H1 (cell line): Measurements from ENCODE around the gene NCF2. TPM values are rescaled to one million over a fixed set of nuclear protein-coding genes. Genes with fewer than 3 reads are reported as not detected.
A peak's percentile ranks its signal among the peaks of the same experiment; 100 is the strongest.

ENCODE experiments used
- CTCF ChIA-PET: fragments of 300-600 bp; sonication (Branson Sonifier 250); formaldehyde crosslinking; loops from one replicate; lab custom pipeline; 2021; ENCODE audit not compliant: partially characterized antibody; lab: Charles Lee
- POLR2A ChIA-PET: fragments of 300-600 bp; sonication (Branson Sonifier 250); formaldehyde crosslinking; loops from one replicate; lab custom pipeline; 2021; ENCODE audit warnings: inconsistent platforms; ENCODE audit not compliant: partially characterized antibody; lab: Charles Lee
- DNase-seq, 2 experiments: peaks; one replicate each; pipeline versions ENCODE4 v3.0.0 to v3.0.0-alpha.2; 2010 to 2022; ENCODE audit warnings: low spot score in 2 of 2, low read depth in 1 of 2, mixed read lengths in 1 of 2
- FAIRE-seq: peaks from 2 replicates; lab custom pipeline; 2011; peaks lifted over from hg19 to GRCh38; lab: Jason Lieb, UNC
- H2AFZ ChIP-seq: 2 replicates; pipeline ENCODE4 v1.8.1; 2012; ENCODE audit warnings: low read length, inconsistent platforms
- H2AK5ac ChIP-seq: 2 replicates; pipeline ENCODE4 v1.6.1; 2013; ENCODE audit warnings: low read depth, low read length
- H2BK120ac ChIP-seq: replicated peaks from 2 replicates; pipeline ENCODE3; 2013; ENCODE audit warnings: low read depth, low read length, inconsistent platforms
- H2BK12ac ChIP-seq: 2 replicates; pipeline ENCODE4 v1.6.1; 2013; ENCODE audit warnings: low read depth, low read length
- H2BK15ac ChIP-seq: 2 replicates; pipeline ENCODE4 v1.6.1; 2013; ENCODE audit warnings: low read length
- H2BK20ac ChIP-seq: 2 replicates; pipeline ENCODE4 v1.6.1; 2013; ENCODE audit warnings: low read length
- H2BK5ac ChIP-seq: 2 replicates; pipeline ENCODE4 v1.6.1; 2013; ENCODE audit warnings: low read depth, low read length
- H3K14ac ChIP-seq: 2 replicates; pipeline ENCODE4 v1.6.1; 2013; ENCODE audit warnings: inconsistent platforms; ENCODE audit not compliant: insufficient read length
- H3K18ac ChIP-seq: 2 replicates; pipeline ENCODE4 v1.6.1; 2013; ENCODE audit warnings: low read length; ENCODE audit errors: extremely low read depth
- H3K23ac ChIP-seq: 2 replicates; pipeline ENCODE4 v1.6.1; 2013; ENCODE audit warnings: inconsistent platforms; ENCODE audit not compliant: insufficient read length
- H3K23me2 ChIP-seq: 2 replicates; pipeline ENCODE4 v1.6.1; 2013; ENCODE audit warnings: low read depth, low read length
- H3K27ac ChIP-seq: 2 replicates; pipeline ENCODE4 v1.6.1; 2011; ENCODE audit warnings: low read depth, low read length, inconsistent platforms
- H3K27me3 ChIP-seq, 4 experiments: replicated peaks in 1 of 4; 1 replicate in 1 of 4; 2 replicates in 3 of 4; pipeline versions ENCODE4 v1.6.1 to v1.8.1; 2011 to 2013; ENCODE audit warnings: low read length in 3 of 4, mild to moderate bottlenecking in 3 of 4, inconsistent platforms in 2 of 4, mixed read lengths in 2 of 4, moderate library complexity in 1 of 4; ENCODE audit not compliant: control insufficient read depth in 3 of 4, insufficient read depth in 3 of 4; ENCODE audit errors: extremely low read depth in 1 of 4
- H3K36me3 ChIP-seq, 4 experiments: 2 replicates each; pipeline versions ENCODE4 v1.6.1 to v1.8.1; 2011 to 2013; ENCODE audit warnings: mild to moderate bottlenecking in 4 of 4, low read length in 3 of 4, moderate library complexity in 2 of 4, control low read depth in 1 of 4, inconsistent platforms in 1 of 4; ENCODE audit not compliant: insufficient read depth in 4 of 4, control insufficient read depth in 2 of 4
- H3K4ac ChIP-seq: replicated peaks from 2 replicates; pipeline ENCODE3; 2013; ENCODE audit warnings: low read length, low read depth, mixed read lengths, inconsistent platforms; ENCODE audit not compliant: insufficient read length
- H3K4me1 ChIP-seq, 4 experiments: replicated peaks in 1 of 4; 1 replicate in 1 of 4; 2 replicates in 3 of 4; pipeline versions ENCODE4 v1.6.1 to v1.8.1; 2011 to 2013; ENCODE audit warnings: low read length in 3 of 4, inconsistent platforms in 2 of 4, mixed read lengths in 1 of 4; ENCODE audit not compliant: insufficient read depth in 4 of 4, control insufficient read depth in 3 of 4
- H3K4me2 ChIP-seq, 2 experiments: 2 replicates each; pipeline versions ENCODE4 v1.6.1 to v1.8.1; 2011 to 2013; ENCODE audit warnings: low read depth in 2 of 2, low read length in 2 of 2, control low read depth in 1 of 2, inconsistent platforms in 1 of 2, mild to moderate bottlenecking in 1 of 2; ENCODE audit not compliant: insufficient read depth in 1 of 2
- H3K4me3 ChIP-seq, 4 experiments: fragments of 200-600, 300-600 bp in 1 of 4; sonication (generic), shearing (Covaris generic), sonication (Bioruptor Twin) in 1 of 4; 2 replicates each; pipeline versions ENCODE4 v1.5.1 to v1.8.1; 2011 to 2016; ENCODE audit warnings: low read length in 4 of 4, low read depth in 3 of 4, control low read depth in 2 of 4, inconsistent platforms in 2 of 4, mild to moderate bottlenecking in 2 of 4, mixed read lengths in 1 of 4, moderate library complexity in 1 of 4; ENCODE audit not compliant: insufficient read depth in 2 of 4; ENCODE audit errors: extremely low read depth in 1 of 4
- H3K56ac ChIP-seq: replicated peaks from 2 replicates; pipeline ENCODE3; 2013; ENCODE audit warnings: low read depth, mild to moderate bottlenecking, mixed read lengths, low read length, inconsistent platforms; ENCODE audit not compliant: insufficient read length
- H3K79me1 ChIP-seq: 2 replicates; pipeline ENCODE4 v1.6.1; 2013; ENCODE audit warnings: low read depth, low read length, control low read depth
- H3K79me2 ChIP-seq, 2 experiments: 2 replicates each; pipeline versions ENCODE4 v1.6.1 to v1.8.1; 2012 to 2013; ENCODE audit warnings: low read length in 2 of 2, mild to moderate bottlenecking in 2 of 2, inconsistent platforms in 1 of 2; ENCODE audit not compliant: insufficient read depth in 2 of 2, control insufficient read depth in 1 of 2
- H3K9ac ChIP-seq, 4 experiments: replicated peaks in 1 of 4; 1 replicate in 1 of 4; 2 replicates in 3 of 4; pipeline versions ENCODE4 v1.6.1 to v1.8.1; 2011 to 2013; ENCODE audit warnings: low read depth in 3 of 4, low read length in 3 of 4, control low read depth in 2 of 4, mild to moderate bottlenecking in 2 of 4, moderate library complexity in 2 of 4, inconsistent platforms in 1 of 4; ENCODE audit errors: extremely low read depth in 1 of 4
- H3K9me3 ChIP-seq, 2 experiments: 2 replicates each; pipeline versions ENCODE4 v1.6.1 to v1.8.1; 2012 to 2013; ENCODE audit warnings: mild to moderate bottlenecking in 2 of 2, moderate library complexity in 2 of 2, control low read depth in 1 of 2, inconsistent platforms in 1 of 2, low read depth in 1 of 2, low read length in 1 of 2, mixed read lengths in 1 of 2; ENCODE audit not compliant: insufficient read depth in 2 of 2
- H4K20me1 ChIP-seq, 2 experiments: replicated peaks in 1 of 2; 2 replicates each; pipeline versions ENCODE3 to v1.8.1; 2011 to 2013; ENCODE audit warnings: inconsistent platforms in 2 of 2, low read length in 2 of 2, mild to moderate bottlenecking in 1 of 2; ENCODE audit not compliant: insufficient read depth in 2 of 2, control insufficient read depth in 1 of 2
- H4K5ac ChIP-seq: 2 replicates; pipeline ENCODE4 v1.6.1; 2013; ENCODE audit warnings: low read length, low read depth, mixed read lengths, inconsistent platforms; ENCODE audit not compliant: insufficient read length
- H4K8ac ChIP-seq: 2 replicates; pipeline ENCODE4 v1.8.0; 2013; ENCODE audit warnings: mild to moderate bottlenecking, moderate library complexity, low read length, inconsistent platforms; ENCODE audit not compliant: insufficient read depth; ENCODE audit errors: extremely low read depth
- H4K91ac ChIP-seq: replicated peaks from 2 replicates; pipeline ENCODE3; 2013; ENCODE audit warnings: low read length, mixed read lengths, inconsistent platforms; ENCODE audit not compliant: insufficient read length
- NRF1 ChIP-seq: IDR thresholded peaks from 2 replicates; pipeline ENCODE4 v1.6.1; 2011; ENCODE audit warnings: mild to moderate bottlenecking, low read depth, low read length, improper control_type of control experiment
- PHF8 ChIP-seq: fragments of 200-600 bp; sonication (generic); conservative IDR thresholded peaks from 2 replicates; pipeline ENCODE4 v1.7.1; 2012; ENCODE audit warnings: low read depth, mild to moderate bottlenecking, inconsistent platforms, low read length, moderate library complexity
- SIN3A ChIP-seq, 2 experiments: IDR thresholded peaks in 1 of 2; conservative IDR thresholded peaks in 1 of 2; 2 replicates each; pipeline ENCODE4 v1.6.1; 2011 to 2012; ENCODE audit warnings: low read length in 2 of 2, improper control_type of control experiment in 1 of 2, low read depth in 1 of 2, mild to moderate bottlenecking in 1 of 2
- TBP ChIP-seq: IDR thresholded peaks from 2 replicates; pipeline ENCODE4 v1.6.1; 2011; ENCODE audit warnings: low read depth, low read length, improper control_type of control experiment
- WGBS, 2 experiments: shearing (Covaris generic) in 1 of 2; methylation state at CpG; one replicate each; pipeline versions ENCODE4 v1.1.6 to v1.1.7; 2013 to 2015; ENCODE audit warnings: low lambda C conversion rate in 2 of 2, mixed read lengths in 2 of 2, inconsistent platforms in 1 of 2, low coverage in 1 of 2, missing lambda C conversion rate in 1 of 2; ENCODE audit not compliant: insufficient replicate concordance in 2 of 2, insufficient coverage in 1 of 2, insufficient read length in 1 of 2; ENCODE audit errors: extremely low coverage in 1 of 2, missing lambda C conversion rate in 1 of 2; 5-methylcytosine and 5-hydroxymethylcytosine counted together
- polyA plus RNA-seq, 7 experiments: library from polyadenylated mRNA; depleted of rRNA in 3 of 7; stranded (reverse) in 5 of 7; unstranded in 2 of 7; fragments of >200 nt in 5 of 7; fragments of 200-250 nt in 2 of 7; gene quantifications; 1 replicate in 5 of 7; 2 replicates in 1 of 7; 4 replicates in 1 of 7; pipeline versions ENCODE4 v1.2.1 to v1.2.3, GENCODE V29; 2011 to 2013; ENCODE audit warnings: missing spikeins in 2 of 7, mixed read lengths in 2 of 7
- total RNA-seq: library from RNA; stranded (reverse); fragmentation: NEBNext Ultra II Directional; extraction: Animal tissue kit (Norgen Biotek cat#: 25700); gene quantifications from 2 replicates; pipeline ENCODE4 v1.2.1, GENCODE V29; 2021
- TF ChIP-seq, protein P1 (sequence below): IDR thresholded peaks from 2 replicates; pipeline ENCODE4 v1.6.1; 2012; ENCODE audit warnings: low read length, inconsistent platforms

Gene NCF2
- total and polyA plus RNA-seq, 2 of the 8 experiments (the other 6 are each of a cell fraction or from before 2014, with no cell fraction given) = not detected

DNA sequence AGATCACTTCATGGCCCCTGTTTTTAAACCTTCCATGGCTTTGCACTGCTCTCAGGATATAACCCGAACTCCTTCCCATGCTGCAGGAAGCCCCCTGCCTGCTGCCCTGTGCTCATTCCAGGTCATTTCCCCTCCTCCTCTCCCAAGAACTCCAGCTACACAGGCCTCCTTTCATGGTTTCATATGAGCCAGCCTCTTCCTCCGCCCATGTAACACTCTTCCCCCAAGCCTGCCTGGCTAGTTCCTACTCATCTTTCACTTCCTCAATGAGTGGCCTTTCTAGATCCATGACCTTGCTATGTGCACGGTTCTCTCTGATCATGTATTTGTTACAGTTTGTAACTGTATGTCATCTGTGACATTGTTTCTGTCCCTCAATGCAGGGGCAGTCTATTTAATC is 3.1 kb upstream of the NCF2 start:
- 87% methylated on average over 3 of the region's 3 CpGs; no CpG with 5 or more reads in 1 of the 2 experiments for WGBS, 2 experiments
- no peak for FAIRE-seq
- Histone ChIP-seq H2BK15ac (no peak overlapping the region), H3K4me3 (no peak overlapping the region), H4K20me1 (no peaks in the 10 kb centered on the region), H3K23me2 (no peaks in the 10 kb centered on the region), H3K9ac (no peak overlapping the region), H2AFZ (peak overlapping the region; percentile 88), H2BK12ac (peak overlapping the region; percentile 60; the same call in 1 of the 2 replicates), H3K9me3 (no peaks in the 10 kb centered on the region), H3K4ac (no peak overlapping the region), H2BK20ac (no peak overlapping the region), H2BK5ac (0 out of 2 replicates have a peak overlapping the region, but pooled peaks have one; percentile 19), H2BK120ac (no peak overlapping the region), H3K27me3 (no peaks in the 10 kb centered on the region), H3K18ac (peak overlapping the region; percentile 56; the same call in 1 of the 2 replicates), H3K4me2 (no peak overlapping the region), H4K5ac (no peak overlapping the region), H3K14ac (no peak overlapping the region), H3K27ac (no peak overlapping the region), H3K36me3 (no peaks in the 10 kb centered on the region), H3K56ac (no peak overlapping the region), H3K79me2 (no peaks in the 10 kb centered on the region), H4K91ac (no peak overlapping the region), H3K79me1 (no peaks in the 10 kb centered on the region), H4K8ac (no peak overlapping the region), H3K23ac (no peak overlapping the region), H3K4me1 (peaks cover 0 to 6% (median 4%) of the 10 kb centered on the region in 4 experiments; a peak in 5 of 7 replicates), H2AK5ac (no peak overlapping the region)
- DNase-seq = no peak
- TF ChIP-seq, protein P1, sequence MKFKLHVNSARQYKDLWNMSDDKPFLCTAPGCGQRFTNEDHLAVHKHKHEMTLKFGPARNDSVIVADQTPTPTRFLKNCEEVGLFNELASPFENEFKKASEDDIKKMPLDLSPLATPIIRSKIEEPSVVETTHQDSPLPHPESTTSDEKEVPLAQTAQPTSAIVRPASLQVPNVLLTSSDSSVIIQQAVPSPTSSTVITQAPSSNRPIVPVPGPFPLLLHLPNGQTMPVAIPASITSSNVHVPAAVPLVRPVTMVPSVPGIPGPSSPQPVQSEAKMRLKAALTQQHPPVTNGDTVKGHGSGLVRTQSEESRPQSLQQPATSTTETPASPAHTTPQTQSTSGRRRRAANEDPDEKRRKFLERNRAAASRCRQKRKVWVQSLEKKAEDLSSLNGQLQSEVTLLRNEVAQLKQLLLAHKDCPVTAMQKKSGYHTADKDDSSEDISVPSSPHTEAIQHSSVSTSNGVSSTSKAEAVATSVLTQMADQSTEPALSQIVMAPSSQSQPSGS = no peak
- TF ChIP-seq PHF8 (no peak), NRF1 (no peak), TBP (no peak), SIN3A (conservative IDR thresholded peaks at IDR 0.05 in 1 of 2, IDR thresholded peaks at IDR 0.05 in 1 of 2; ENCODE audit: low read depth in 1 of 2, low read length in 2 of 2) (no peak)
- CTCF ChIA-PET = interaction anchor here (0.7 to 1.7 kb wide), 2 partner anchors 9 to 16 kb away, joined by 4 to 5 read pairs; no protein-coding TSS in a partner anchor
- POLR2A ChIA-PET = no interaction called here
